ENCODE measurements around the gene AAMP.
"Not testable (repeated sequence)": the region's sequence is repeated elsewhere in the genome, so short reads cannot be mapped to it uniquely, and the experiment has no call there.

Gene AAMP

DNA sequence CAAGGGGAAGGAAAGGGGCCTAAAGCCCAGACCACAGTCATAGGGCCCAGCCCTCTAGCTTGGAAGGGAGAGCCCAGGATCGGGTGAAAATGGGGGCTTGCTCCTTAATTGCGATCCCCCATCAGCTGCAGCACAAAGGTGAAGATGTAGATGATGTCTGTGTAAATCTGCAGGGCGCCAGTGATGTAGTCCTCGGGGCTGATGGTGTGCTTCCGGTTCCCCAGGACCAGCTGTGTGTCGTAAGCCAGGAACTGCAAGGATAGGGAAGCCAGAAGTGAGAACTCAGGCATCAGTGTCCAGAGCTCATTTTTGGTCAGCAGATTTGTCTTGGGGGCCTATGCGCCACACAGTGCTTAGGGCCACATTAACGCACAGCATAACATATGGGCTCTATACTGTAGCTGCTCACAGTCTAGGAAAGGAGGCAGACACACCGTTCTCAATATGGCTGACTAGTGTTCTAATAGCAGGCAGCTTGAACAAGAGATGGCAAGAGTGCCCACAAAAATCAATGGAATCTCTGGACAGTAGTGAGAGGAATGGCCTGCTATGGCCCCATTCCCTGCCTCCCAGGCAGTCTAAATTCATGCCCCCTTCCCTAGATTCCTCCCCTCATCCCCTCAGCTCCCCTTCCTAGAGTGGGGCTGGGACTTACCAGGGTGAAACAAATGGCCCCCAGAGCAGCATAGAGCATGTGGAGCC lies 5.6 kb upstream of the AAMP start:
- DNase-seq (ENCODE audit: low spot score) = no peak

DNA sequence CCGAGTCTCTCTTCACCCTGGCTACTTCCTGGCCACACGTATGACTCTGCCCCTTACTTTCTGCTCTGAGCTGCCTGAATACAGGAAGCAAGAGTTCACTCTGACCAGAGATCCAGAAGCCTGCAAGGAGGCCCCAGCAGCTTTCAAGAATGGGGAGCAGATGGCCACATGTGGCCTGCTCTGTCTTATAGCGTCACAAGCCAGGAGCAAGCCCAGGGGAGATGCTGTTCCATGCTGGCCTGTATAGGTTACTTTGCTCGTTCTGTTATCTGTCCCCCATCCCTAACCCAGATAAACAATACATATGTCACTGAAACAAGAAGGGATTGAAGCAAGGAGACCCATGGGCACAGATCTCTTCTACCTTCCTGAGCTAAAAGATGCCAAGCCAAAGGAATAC lies 4.6 kb upstream of the AAMP start:
- no peak for DNase-seq (ENCODE audit: low spot score)

DNA sequence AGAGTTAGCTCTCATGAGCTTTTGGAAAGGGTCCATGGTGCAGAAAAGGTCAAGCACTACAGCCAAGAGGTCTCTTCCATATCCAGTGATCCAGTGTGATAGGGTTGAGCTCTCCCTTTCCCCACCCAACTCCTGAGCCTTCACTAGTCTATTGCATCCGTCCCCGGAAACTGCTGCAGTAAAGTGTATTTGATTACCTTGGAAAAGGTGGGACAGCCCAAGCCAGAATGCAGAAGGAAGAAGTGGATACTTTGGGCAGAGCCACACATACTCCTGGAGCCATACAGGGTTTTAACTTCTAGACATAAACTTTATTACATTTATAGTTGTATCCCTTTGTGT lies 3.9 kb upstream of the AAMP start:
- DNase-seq (ENCODE audit: low spot score) = no peak

- not testable (repeated sequence) for DNase-seq (ENCODE audit: low spot score)
Observed at GRCh38 chr2:218273214-218273907, 3.4 kb upstream of the AAMP start.

GRCh38 chr2:218272531-218273212 lies 2.7 kb upstream of the AAMP start:
- DNase-seq (ENCODE audit: low spot score) = peak; percentile 91

DNA sequence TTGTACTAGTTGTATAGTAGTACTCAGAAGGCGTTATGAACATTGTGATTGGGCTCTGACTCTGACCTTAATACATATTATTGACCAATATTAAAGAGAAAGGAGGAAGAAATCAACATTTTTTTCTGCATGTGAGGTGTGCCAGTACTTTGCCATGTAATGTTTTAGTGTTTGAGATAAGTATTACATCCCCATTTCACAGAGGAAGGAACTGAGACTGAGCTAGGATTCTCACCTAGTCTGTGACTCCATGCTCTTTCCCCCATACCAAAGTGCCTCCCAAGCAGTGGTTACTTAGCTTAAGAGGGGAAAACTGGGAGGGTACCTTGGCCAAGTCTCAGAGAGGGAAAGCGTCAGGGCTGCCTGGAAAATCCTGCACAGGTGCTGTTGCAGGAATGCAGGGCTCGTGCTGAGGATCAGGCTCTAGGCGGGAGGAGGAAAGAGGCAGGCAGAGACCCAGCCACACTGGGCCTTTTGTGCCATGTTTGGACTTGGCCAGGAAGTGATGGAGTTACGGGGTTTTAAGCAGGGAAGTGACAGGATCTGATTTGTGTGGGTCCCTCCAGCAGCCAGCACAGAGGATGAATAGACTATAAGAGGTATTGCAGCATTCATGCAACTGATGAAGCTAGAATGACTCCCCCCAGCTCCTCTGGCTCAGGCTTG lies 2.1 kb upstream of the AAMP start:
- no peak for DNase-seq (ENCODE audit: low spot score)

- no peak for DNase-seq (ENCODE audit: low spot score)
Observed at GRCh38 chr2:218271487-218271797, 1.5 kb upstream of the AAMP start.

DNA sequence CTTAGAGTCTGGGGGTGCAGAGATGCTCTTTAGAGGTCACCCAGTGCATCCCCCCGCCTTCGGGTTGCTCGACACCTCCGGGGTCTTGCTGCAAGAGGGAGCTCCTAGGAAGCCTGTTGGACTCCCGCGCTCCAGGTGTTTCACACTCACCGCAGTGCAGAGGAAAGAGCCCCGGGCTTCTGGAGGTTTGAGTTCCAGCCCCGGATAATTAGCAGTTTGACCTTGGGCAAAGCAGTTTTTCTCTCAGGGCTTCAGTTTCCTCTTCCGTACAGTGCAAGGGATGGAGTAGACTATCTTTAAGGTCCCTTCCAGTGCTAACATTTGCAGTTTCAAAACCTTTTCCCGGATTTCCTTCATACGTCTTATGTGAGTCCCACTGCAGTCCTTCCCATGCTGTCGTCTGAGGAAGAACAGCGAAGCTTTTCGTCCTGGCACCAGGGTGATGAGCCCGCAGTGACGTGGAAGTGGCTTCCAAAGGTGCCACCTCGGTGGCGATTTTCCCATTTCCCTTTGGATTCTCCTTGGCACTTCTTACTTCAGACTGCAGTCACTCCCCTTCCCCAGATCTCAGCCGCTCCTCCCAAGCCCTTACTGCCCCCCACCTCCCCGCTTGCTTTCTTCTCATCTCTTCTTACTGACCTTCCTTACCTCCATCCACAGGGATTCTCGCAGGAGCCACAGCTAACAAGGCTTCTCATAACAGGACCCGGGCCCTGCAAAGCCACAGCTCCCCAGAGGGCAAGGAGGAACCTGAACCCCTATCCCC lies 967 bp upstream of the AAMP start:
- no peak for DNase-seq (ENCODE audit: low spot score)

- DNase-seq (ENCODE audit: low spot score) = no peak
Observed at GRCh38 chr2:218267259-218267658, 2.7 kb downstream of the AAMP start.

DNA sequence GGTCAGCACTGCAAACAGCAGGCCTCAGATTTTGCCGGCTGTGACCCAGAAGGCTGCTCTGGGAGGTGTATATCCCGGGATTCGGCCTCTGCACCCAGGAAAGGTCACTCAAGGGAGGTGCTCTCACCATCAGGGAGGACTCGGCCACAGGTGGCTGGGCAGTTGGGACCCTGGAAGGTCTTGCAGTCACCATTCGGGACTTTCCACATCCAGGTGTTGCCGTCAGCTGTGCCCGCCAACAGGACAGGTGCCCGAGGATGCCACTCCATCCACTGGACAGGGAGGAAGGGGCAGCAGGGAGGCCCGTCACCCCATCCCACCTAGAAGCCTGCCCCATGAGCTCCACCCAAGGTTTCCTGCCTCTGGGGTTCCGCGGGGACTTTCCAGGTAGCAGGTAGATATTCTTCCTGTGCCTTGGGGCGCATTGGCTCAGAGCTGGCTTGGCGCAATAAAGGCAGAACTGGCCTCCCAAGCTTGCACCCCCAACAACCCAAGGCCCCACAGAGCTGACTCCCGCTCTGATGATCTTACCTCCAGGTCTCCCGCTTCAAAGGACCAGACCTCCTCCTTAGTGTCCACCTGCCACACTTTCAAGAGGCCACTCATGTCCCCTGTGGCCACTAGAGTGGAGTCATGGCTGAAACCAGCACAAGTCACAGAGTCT lies 3.5 kb downstream of the AAMP start:
- no peak for DNase-seq (ENCODE audit: low spot score)

- DNase-seq (ENCODE audit: low spot score) = no peak
Observed at GRCh38 chr2:218265626-218266025, 4.3 kb downstream of the AAMP start.

GRCh38 chr2:218264773-218265561 lies 5.0 kb downstream of the AAMP start:
- DNase-seq (ENCODE audit: low spot score) = peak; percentile 48

DNA sequence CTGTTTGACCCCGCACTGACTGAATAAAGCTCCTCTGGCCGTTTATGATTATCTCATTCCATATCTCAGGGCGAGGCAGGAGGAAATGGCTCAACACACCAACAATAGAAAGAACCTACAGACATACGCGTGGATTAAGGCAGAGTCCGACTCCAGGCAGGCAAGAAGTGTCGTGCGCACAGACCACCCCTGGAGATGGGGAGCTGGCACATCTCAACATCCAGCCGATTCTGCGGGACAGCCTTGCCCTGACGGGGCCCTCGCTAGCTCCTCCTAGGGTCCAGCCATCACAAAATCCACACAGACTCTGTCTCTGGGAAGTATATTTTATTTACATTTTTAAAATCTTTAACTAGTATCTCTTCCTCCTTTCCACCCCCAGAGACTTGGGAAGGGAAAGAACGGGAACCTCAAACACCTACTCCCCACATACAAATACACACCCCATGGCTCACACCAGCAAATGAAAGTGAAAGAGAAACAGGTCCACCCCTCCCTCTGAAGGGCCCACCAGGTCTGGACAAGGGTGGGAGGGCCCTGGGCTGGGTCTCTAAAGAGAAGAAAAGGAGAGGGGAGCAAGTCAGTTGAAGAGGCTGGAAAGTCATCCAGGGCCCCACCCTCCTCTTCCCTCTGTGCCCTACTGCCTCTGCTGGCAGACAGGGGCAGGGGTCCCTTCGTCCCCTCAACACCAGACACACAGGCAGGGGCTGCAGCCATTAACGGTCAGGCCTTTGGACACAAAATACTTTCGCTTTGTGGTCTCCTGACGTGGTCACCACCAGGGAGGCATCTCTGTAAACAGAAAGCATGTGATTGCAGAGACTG lies 5.9 kb downstream of the AAMP start:
- DNase-seq (ENCODE audit: low spot score) = peak; percentile 68

- no peak for DNase-seq (ENCODE audit: low spot score)
Observed at GRCh38 chr2:218262631-218263586, 7.0 kb downstream of the AAMP start.

- DNase-seq (ENCODE audit: low spot score) = no peak
Observed at GRCh38 chr2:218262237-218262600, 7.7 kb downstream of the AAMP start.

GRCh38 chr2:218261423-218262236 lies 8.3 kb downstream of the AAMP start:
- DNase-seq (ENCODE audit: low spot score) = no peak

GRCh38 chr2:218260742-218261422 lies 9.1 kb downstream of the AAMP start, which contains the start of gene GPBAR1:
GPBAR1 (plus strand) TSS chr2:218261015; CDS start chr2:218262725, 1,710 bp downstream.
- DNase-seq (ENCODE audit: low spot score) = no peak

Data from hepatic stellate cell (primary cell).